Astrocyte of the spinal cord (primary cell): ENCODE results near the gene MPDZ.

Experiments
- DNase-seq: peaks from one replicate; pipeline ENCODE4 v3.0.0; 2011; ENCODE audit warnings: low read depth, low spot score
- H3K4me3 ChIP-seq: 2 replicates; pipeline ENCODE4 v1.5.1; 2011; ENCODE audit warnings: low read depth, mild to moderate bottlenecking, low read length, moderate library complexity
- CTCF ChIP-seq: IDR thresholded peaks from 2 replicates; pipeline ENCODE4 v1.5.1; 2012; ENCODE audit warnings: low read depth, mild to moderate bottlenecking, low read length, inconsistent platforms
- in situ Hi-C: cut with HindIII; loops from 2 replicates; pipeline ENCODE4 v1.10.0; 2017; ENCODE audit warnings: low sequenced_read_pairs

MPDZ gene

GRCh38 chr9:13292782-13293181 lies 13.3 kb upstream of the MPDZ start:
- in situ Hi-C loops: no loop called here
- H3K4me3 ChIP-seq: no peak overlapping the region
- no peak for DNase-seq
- TF ChIP-seq CTCF: no peak

- H3K4me3 ChIP-seq: no peak overlapping the region
- in situ Hi-C loops: no loop called here
- no peak for DNase-seq
- no peak for TF ChIP-seq CTCF
Measured at GRCh38 chr9:13292158-13292557, 12.7 kb upstream of the MPDZ start.

GRCh38 chr9:13291718-13292117 lies 12.2 kb upstream of the MPDZ start:
- no peak for DNase-seq
- TF ChIP-seq CTCF: peak; percentile 13
- in situ Hi-C loops: no loop called here

GRCh38 chr9:13284011-13284410 lies 4.5 kb upstream of the MPDZ start:
- TF ChIP-seq CTCF: no peak
- DNase-seq: no peak
- no peak overlapping the region for H3K4me3 ChIP-seq
- in situ Hi-C loops: no loop called here

More at GRCh38 chr9:13291718-13292117, 12.2 kb upstream of the MPDZ start:
- no peak overlapping the region for H3K4me3 ChIP-seq

GRCh38 chr9:13282998-13283397 lies 3.5 kb upstream of the MPDZ start:
- in situ Hi-C loops: no loop called here
- DNase-seq: no peak
- H3K4me3 ChIP-seq: no peak overlapping the region
- no peak for TF ChIP-seq CTCF

GRCh38 chr9:13281356-13282016 lies 2.0 kb upstream of the MPDZ start:
- TF ChIP-seq CTCF: no peak
- in situ Hi-C loops: no loop called here
- H3K4me3 ChIP-seq: no peak overlapping the region
- no peak for DNase-seq
